ENCODE data around the gene PIP5K1B.

Gene PIP5K1B

DNA sequence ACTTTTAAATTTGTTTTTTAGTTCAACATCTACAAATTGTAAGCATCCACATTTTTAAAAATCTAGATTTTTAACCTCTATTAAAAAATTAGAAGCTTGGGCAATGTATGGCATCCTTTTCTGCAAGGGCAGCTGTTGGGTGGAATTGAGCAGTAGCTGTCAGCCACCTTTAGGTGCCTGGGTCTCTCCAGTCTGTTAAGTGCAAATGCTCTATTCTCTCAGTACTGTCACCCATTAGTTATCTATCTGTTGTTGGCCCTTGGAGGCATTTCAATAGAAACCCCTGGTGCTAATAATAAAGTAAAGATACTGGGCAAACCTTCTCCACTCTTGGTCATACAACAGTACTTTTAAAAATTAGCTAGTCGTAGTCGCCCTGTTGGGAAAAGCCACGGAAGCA is 63.6 kb downstream of the PIP5K1B start:
- no peak overlapping the region for H3K4me2 ChIP-seq
- H3K27ac ChIP-seq: no peak overlapping the region
- no peaks in the 10 kb centered on the region for H3K36me3 ChIP-seq (ENCODE audit: insufficient read depth)
- H2AFZ ChIP-seq (ENCODE audit: low read depth): no peak overlapping the region
- no peaks in the 10 kb centered on the region for H3K27me3 ChIP-seq (ENCODE audit: insufficient read depth, low read depth)
- H3K4me1 ChIP-seq (ENCODE audit: low read depth, poor library complexity, severe bottlenecking): no peaks in the 10 kb centered on the region
- H3K9ac ChIP-seq: no peak overlapping the region
- H3K79me2 ChIP-seq (ENCODE audit: insufficient read depth, low read depth): no peaks in the 10 kb centered on the region
- TF ChIP-seq, protein P1, sequence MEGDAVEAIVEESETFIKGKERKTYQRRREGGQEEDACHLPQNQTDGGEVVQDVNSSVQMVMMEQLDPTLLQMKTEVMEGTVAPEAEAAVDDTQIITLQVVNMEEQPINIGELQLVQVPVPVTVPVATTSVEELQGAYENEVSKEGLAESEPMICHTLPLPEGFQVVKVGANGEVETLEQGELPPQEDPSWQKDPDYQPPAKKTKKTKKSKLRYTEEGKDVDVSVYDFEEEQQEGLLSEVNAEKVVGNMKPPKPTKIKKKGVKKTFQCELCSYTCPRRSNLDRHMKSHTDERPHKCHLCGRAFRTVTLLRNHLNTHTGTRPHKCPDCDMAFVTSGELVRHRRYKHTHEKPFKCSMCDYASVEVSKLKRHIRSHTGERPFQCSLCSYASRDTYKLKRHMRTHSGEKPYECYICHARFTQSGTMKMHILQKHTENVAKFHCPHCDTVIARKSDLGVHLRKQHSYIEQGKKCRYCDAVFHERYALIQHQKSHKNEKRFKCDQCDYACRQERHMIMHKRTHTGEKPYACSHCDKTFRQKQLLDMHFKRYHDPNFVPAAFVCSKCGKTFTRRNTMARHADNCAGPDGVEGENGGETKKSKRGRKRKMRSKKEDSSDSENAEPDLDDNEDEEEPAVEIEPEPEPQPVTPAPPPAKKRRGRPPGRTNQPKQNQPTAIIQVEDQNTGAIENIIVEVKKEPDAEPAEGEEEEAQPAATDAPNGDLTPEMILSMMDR (conservative IDR thresholded peaks at IDR 0.05; ENCODE audit: low read depth, low read length): no peak
- H4K20me1 ChIP-seq (ENCODE audit: insufficient read depth): no peaks in the 10 kb centered on the region
- no peak overlapping the region for H3K4me3 ChIP-seq (IDR thresholded peaks at IDR 0.05; ENCODE audit: insufficient read depth, low read depth, low read length)

DNA sequence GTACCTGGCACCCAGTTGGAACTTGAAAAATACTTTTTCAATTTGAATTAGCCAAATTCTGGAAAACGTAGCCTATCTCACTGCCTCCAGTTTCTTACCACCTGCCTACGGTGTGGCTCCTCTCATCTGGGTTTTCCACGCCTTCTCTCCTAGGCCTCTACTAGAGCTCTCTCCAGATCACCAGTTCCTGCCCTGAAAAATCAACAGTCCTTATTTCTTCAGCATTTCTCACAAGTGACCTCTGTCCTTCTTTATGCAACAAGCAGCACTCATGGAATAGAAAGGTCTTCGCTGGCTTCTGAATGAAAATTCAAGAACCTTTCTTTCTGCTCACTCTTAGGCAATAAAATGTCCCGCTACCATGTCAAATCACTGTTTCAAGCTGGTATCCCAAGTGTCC is 64.8 kb downstream of the PIP5K1B start:
- TF ChIP-seq, protein P1 (conservative IDR thresholded peaks at IDR 0.05; ENCODE audit: low read depth, low read length): no peak
- Histone ChIP-seq H3K79me2 (ENCODE audit: insufficient read depth, low read depth) (no peaks in the 10 kb centered on the region), H3K4me2 (no peak overlapping the region), H3K27ac (no peak overlapping the region), H4K20me1 (ENCODE audit: insufficient read depth) (no peaks in the 10 kb centered on the region), H2AFZ (ENCODE audit: low read depth) (no peak overlapping the region), H3K4me3 (IDR thresholded peaks at IDR 0.05; ENCODE audit: insufficient read depth, low read depth, low read length) (no peak overlapping the region), H3K36me3 (ENCODE audit: insufficient read depth) (no peaks in the 10 kb centered on the region), H3K9ac (no peak overlapping the region), H3K27me3 (ENCODE audit: insufficient read depth, low read depth) (no peaks in the 10 kb centered on the region), H3K4me1 (ENCODE audit: low read depth, poor library complexity, severe bottlenecking) (peaks cover 7% of the 10 kb centered on the region)

DNA sequence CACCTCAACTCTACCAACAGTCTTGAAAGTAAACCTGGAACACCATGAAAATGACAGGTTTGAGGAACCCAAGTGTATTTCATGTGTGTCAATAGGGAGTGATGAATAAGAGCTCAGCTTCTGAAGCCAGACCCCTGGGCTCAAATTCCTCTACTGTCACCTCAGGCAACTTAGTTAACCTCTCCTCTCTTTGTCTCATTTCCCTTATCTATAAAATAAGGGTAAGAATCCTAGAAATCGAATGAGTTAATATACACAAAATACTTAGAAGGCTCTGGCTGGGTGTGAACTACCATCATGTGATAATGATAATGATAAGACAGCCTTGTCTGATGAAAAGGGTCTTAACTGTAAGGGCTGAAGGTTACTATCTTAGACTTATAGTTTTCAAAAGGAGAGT is 66.3 kb downstream of the PIP5K1B start:
- no peaks in the 10 kb centered on the region for H3K27me3 ChIP-seq (ENCODE audit: insufficient read depth, low read depth)

DNA sequence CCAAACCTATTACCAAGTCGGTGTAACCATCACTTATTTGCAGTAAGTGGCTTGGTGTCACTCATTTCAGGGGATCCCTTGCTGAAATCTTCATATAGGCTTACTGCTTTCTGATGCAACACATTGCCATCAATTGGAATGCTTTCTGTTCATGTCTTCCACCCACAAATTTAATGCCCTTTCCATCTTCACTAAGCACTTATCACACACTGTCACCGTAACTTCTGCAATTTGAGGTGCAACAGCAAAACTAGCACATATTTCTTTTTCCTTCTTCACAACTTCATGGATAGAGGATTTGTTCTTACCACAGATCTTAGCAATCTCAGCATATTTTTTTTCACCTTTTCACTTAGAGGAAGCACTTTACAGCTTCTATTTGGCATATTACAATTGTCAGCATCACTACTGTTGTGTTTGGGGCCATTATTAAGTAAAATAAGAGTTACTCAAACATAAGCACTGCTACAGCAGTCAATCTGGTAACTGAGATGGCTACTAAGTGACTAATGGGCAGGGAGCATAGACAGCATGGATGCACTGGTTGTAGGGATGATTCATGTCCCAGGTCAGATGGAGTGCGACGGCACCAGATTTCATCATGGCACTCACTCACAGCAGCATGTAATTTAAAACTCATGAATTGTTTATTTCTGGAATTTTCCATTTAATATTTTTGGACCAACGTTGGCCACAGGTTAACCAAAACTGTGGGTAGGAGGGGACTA is 70.1 kb downstream of the PIP5K1B start:
- H3K27ac ChIP-seq: no peak overlapping the region
- H3K79me2 ChIP-seq (ENCODE audit: insufficient read depth, low read depth): no peaks in the 10 kb centered on the region; the same call in 1 of the 2 replicates
- no peak overlapping the region for H3K4me2 ChIP-seq
- peaks cover 29% of the 10 kb centered on the region for H3K4me1 ChIP-seq (ENCODE audit: low read depth, poor library complexity, severe bottlenecking)
- no peak overlapping the region for H3K4me3 ChIP-seq (IDR thresholded peaks at IDR 0.05; ENCODE audit: insufficient read depth, low read depth, low read length)
- no peak overlapping the region for H2AFZ ChIP-seq (ENCODE audit: low read depth)
- H3K9ac ChIP-seq: no peak overlapping the region
- no peaks in the 10 kb centered on the region for H3K36me3 ChIP-seq (ENCODE audit: insufficient read depth)
- H3K27me3 ChIP-seq (ENCODE audit: insufficient read depth, low read depth): no peaks in the 10 kb centered on the region
- TF ChIP-seq, protein P1 (conservative IDR thresholded peaks at IDR 0.05; ENCODE audit: low read depth, low read length): no peak
- H4K20me1 ChIP-seq (ENCODE audit: insufficient read depth): no peaks in the 10 kb centered on the region

More for the DNA sequence above, 66.3 kb downstream of the PIP5K1B start:
- H2AFZ ChIP-seq (ENCODE audit: low read depth): no peak overlapping the region
- no peaks in the 10 kb centered on the region for H3K79me2 ChIP-seq (ENCODE audit: insufficient read depth, low read depth)
- no peaks in the 10 kb centered on the region for H3K36me3 ChIP-seq (ENCODE audit: insufficient read depth)
- TF ChIP-seq, protein P1 (conservative IDR thresholded peaks at IDR 0.05; ENCODE audit: low read depth, low read length): no peak
- no peaks in the 10 kb centered on the region for H4K20me1 ChIP-seq (ENCODE audit: insufficient read depth)
- no peak overlapping the region for H3K4me3 ChIP-seq (IDR thresholded peaks at IDR 0.05; ENCODE audit: insufficient read depth, low read depth, low read length)
- no peak overlapping the region for H3K9ac ChIP-seq
- no peak overlapping the region for H3K4me2 ChIP-seq
- no peak overlapping the region for H3K27ac ChIP-seq
- H3K4me1 ChIP-seq (ENCODE audit: low read depth, poor library complexity, severe bottlenecking): peaks cover 18% of the 10 kb centered on the region
